Erythroblast (primary cell): ENCODE results near the gene KLF13.

Experiments
- GATA1 ChIP-seq: IDR thresholded peaks from 2 replicates; pipeline ENCODE4 v1.6.1; 2011; ENCODE audit warnings: low read depth, mild to moderate bottlenecking, control low read depth, low read length, moderate library complexity
- POLR2A ChIP-seq: IDR thresholded peaks from 2 replicates; pipeline ENCODE4 v1.6.1; 2011; ENCODE audit warnings: mild to moderate bottlenecking, low read length

DNA sequence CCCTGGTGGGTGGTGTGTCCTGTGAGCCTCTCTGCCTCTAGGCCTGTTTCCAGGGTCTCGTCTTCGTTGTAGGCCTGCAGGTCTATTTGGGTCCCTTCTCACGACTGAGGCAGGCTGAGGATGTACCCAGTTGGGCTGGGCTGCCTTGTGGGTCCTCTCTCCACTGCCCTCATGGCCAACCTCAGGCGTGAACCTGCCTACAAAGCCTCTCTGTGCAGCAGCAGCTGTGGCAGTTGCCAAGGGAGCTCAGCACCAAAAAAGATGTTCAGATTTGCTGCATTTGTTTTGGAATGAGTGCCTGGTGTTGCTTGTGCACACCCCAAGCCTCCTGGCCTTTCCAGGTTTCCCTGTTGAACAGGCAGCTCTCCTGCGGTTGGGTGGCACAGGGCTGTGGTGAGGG is 13.4 kb downstream of the KLF13 start:
- no peak for TF ChIP-seq POLR2A
- TF ChIP-seq GATA1, result no peak
